Liver (tissue), 3 donors: ENCODE measurements around the gene GJA10.
"Not testable (repeated sequence)": the region's sequence is repeated elsewhere in the genome, so short reads cannot be mapped to it uniquely, and the experiment has no call there.

Experiments
- GABPA ChIP-seq, 2 donors: IDR thresholded peaks in 1 of 2; conservative IDR thresholded peaks in 1 of 2; 2 replicates each; pipeline ENCODE4 v1.6.1; 2016; ENCODE audit warnings: antibody characterized with exemption in 2 of 2, mild to moderate bottlenecking in 1 of 2, moderate library complexity in 1 of 2
- JUND ChIP-seq, 2 donors: IDR thresholded peaks; 2 replicates each; pipeline ENCODE4 v1.6.1; 2016; ENCODE audit warnings: antibody characterized with exemption in 2 of 2
- SP1 ChIP-seq: IDR thresholded peaks from 2 replicates; pipeline ENCODE4 v1.6.1; 2018; ENCODE audit warnings: antibody characterized with exemption, mild to moderate bottlenecking
- TF ChIP-seq, protein P1 (sequence below): fragments of 150-350 bp; IDR thresholded peaks from 2 replicates; pipeline ENCODE4 v1.5.1; 2017; ENCODE audit warnings: improper control_type of control experiment, low read depth, low read length; ENCODE audit not compliant: missing input control
- donor health status: healthy.
- donor health status: healthy.

DNA sequence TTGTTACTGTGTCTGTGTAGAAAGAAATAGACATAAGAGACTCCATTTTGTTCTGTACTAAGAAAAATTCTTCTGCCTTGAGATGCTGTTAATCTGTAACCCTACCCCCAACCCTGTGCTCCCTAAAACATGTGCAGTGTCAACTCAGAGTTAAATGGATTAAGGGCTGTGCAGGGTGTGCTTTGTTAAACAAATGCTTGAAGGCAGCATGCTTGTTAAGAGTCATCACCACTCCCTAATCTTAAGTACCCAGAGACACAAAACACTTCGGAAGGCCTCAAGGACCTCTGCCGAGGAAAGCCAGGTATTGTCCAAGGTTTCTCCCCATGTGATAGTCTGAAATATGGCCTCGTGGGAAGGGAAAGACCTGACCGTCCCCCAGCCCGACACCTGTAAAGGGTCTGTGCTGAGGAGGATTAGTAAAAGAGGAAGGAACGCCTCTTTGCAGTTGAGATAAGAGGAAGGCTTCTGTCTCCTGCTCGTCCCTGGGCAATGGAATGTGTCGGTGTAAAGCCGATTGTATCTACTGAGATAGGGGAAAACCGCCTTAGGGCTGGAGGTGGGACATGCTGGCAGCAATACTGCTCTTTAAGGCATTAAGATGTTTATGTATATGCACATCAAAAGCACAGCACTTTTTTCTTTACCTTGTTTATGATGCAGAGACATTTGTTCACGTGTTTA lies 3.3 kb upstream of the GJA10 start:
- TF ChIP-seq, protein P1, sequence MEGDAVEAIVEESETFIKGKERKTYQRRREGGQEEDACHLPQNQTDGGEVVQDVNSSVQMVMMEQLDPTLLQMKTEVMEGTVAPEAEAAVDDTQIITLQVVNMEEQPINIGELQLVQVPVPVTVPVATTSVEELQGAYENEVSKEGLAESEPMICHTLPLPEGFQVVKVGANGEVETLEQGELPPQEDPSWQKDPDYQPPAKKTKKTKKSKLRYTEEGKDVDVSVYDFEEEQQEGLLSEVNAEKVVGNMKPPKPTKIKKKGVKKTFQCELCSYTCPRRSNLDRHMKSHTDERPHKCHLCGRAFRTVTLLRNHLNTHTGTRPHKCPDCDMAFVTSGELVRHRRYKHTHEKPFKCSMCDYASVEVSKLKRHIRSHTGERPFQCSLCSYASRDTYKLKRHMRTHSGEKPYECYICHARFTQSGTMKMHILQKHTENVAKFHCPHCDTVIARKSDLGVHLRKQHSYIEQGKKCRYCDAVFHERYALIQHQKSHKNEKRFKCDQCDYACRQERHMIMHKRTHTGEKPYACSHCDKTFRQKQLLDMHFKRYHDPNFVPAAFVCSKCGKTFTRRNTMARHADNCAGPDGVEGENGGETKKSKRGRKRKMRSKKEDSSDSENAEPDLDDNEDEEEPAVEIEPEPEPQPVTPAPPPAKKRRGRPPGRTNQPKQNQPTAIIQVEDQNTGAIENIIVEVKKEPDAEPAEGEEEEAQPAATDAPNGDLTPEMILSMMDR = not testable (repeated sequence)
- TF ChIP-seq GABPA (IDR thresholded peaks at IDR 0.05 in 1 of 2, conservative IDR thresholded peaks at IDR 0.05 in 1 of 2); SP1; JUND (IDR thresholded peaks at IDR 0.05): not testable (repeated sequence)
